Effector memory CD4-positive, alpha-beta T cell (primary cell): ENCODE measurements around the gene F2R.

ENCODE experiments used
- DNase-seq, 3 donors: peaks; one replicate each; pipeline ENCODE4 v3.0.0-alpha.2; 2020
- H3K27ac ChIP-seq: 2 replicates; pipeline ENCODE4 v1.7.0; 2013; ENCODE audit warnings: mild to moderate bottlenecking, low read length, moderate library complexity; ENCODE audit not compliant: insufficient read depth, poor library complexity, severe bottlenecking
- H3K27me3 ChIP-seq: replicated peaks from 2 replicates; pipeline ENCODE4 v1.7.0; 2013; ENCODE audit warnings: mild to moderate bottlenecking, low read length; ENCODE audit not compliant: insufficient read depth, control insufficient read depth, poor library complexity, severe bottlenecking
- H3K36me3 ChIP-seq: 2 replicates; pipeline ENCODE4 v1.7.0; 2013; ENCODE audit warnings: mild to moderate bottlenecking, low read length, moderate library complexity; ENCODE audit not compliant: control insufficient read depth, insufficient read depth
- H3K4me1 ChIP-seq: 2 replicates; pipeline ENCODE4 v1.7.0; 2013; ENCODE audit warnings: low read length, mild to moderate bottlenecking; ENCODE audit not compliant: control insufficient read depth, insufficient read depth, poor library complexity, severe bottlenecking
- H3K4me3 ChIP-seq: 2 replicates; pipeline ENCODE4 v1.7.0; 2013; ENCODE audit warnings: low read length, low read depth, mild to moderate bottlenecking; ENCODE audit not compliant: insufficient read depth, poor library complexity, severe bottlenecking
- H3K9me3 ChIP-seq: 2 replicates; pipeline ENCODE4 v1.7.0; 2013; ENCODE audit warnings: mild to moderate bottlenecking, low read length, moderate library complexity; ENCODE audit not compliant: control insufficient read depth

F2R gene

DNA sequence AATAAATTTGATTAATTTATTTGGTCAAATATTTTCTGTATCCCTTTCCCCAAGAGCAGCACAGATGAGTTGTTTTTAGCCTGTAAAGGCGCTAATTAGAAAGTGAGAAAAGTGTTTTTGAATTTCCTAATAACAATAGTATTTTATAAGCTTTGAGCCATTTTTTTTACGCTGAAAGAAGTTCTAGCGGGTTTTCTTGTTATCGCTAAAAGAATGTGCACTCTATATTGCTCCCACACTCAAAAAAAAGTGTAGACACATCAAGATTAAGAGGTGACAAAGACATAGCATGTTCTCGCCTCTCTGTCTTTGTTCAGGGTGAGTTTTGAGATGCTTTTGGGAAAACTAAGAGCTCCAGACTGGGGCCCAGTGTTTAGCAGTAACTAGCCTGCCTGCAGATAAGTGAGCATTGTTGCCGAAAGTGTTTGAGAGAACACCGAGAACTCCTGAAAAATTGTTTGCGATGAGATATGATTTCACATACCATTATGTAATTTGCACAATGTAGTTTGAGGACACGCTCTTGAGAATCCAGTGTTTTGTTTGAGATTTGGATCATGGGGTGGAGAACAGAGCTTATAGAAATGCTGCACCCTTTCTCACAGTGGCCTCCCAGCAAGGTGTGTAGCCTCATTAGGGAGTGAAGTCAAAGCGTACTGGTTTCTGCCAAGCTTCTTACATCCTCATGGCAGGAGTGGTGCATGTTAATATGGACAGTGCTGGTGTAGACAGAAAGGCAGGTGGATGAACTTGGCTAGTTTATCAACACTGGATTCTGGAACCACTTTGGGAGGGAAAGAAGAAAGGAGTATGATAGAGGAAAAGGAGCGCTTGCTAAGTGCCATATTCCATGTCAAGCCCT is 1.5 kb downstream of the F2R start:
- DNase-seq = no peak
- no peak overlapping the region for H3K4me3 ChIP-seq
- peaks cover 17% of the 10 kb centered on the region for H3K4me1 ChIP-seq
- no peak overlapping the region for H3K27ac ChIP-seq
- H3K9me3 ChIP-seq = no peaks in the 10 kb centered on the region
- H3K36me3 ChIP-seq = no peaks in the 10 kb centered on the region
- H3K27me3 ChIP-seq = no peaks in the 10 kb centered on the region

DNA sequence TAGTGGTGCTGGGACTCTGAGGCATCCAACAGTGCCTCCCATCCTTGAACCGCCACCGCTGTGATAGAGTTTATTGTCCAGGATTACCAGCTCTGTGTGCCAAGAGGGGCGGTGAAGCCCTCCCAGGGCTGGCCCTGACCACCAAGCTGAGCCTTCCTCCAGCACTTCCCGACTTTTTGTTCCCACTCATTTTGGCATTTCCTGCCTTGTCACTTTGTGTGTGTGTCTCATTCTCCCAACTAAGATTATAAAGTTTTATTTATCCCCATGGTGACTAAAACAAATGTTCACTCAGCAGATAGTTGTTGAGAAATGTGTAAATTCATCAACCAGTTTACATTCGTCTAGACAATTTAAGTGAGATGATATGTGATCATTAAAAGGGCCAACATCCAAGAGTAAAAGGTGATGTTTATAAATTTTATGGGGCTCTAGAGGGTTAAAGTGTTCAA is 2.5 kb downstream of the F2R start:
- H3K27me3 ChIP-seq = no peaks in the 10 kb centered on the region
- H3K36me3 ChIP-seq = no peaks in the 10 kb centered on the region
- no peak for DNase-seq
- no peak overlapping the region for H3K4me3 ChIP-seq
- H3K4me1 ChIP-seq = peaks cover 17% of the 10 kb centered on the region
- no peaks in the 10 kb centered on the region for H3K9me3 ChIP-seq
- H3K27ac ChIP-seq = no peak overlapping the region

DNA sequence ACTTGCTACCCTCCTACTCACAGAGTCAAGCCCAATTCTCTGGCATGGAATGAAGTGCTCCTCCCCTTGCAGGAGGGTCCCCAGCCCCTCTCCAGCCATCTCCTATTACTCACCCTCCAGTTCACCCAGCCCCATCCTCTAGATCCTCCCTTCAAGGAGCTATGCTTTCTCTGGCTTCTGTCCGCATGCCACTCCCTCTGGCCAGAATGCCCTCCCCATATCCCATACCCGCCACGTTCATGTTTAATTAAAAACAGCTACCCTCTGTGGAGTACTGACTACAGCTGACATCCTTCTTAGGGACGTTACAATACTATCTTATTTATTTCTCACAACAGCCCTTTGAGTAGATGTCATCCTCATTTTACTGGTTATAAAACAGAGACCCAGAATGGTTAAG is 3.0 kb downstream of the F2R start:
- no peaks in the 10 kb centered on the region for H3K36me3 ChIP-seq
- H3K27ac ChIP-seq = no peak overlapping the region
- no peak for DNase-seq
- no peaks in the 10 kb centered on the region for H3K27me3 ChIP-seq
- no peak overlapping the region for H3K4me3 ChIP-seq
- H3K4me1 ChIP-seq = peaks cover 17% of the 10 kb centered on the region
- no peaks in the 10 kb centered on the region for H3K9me3 ChIP-seq

DNA sequence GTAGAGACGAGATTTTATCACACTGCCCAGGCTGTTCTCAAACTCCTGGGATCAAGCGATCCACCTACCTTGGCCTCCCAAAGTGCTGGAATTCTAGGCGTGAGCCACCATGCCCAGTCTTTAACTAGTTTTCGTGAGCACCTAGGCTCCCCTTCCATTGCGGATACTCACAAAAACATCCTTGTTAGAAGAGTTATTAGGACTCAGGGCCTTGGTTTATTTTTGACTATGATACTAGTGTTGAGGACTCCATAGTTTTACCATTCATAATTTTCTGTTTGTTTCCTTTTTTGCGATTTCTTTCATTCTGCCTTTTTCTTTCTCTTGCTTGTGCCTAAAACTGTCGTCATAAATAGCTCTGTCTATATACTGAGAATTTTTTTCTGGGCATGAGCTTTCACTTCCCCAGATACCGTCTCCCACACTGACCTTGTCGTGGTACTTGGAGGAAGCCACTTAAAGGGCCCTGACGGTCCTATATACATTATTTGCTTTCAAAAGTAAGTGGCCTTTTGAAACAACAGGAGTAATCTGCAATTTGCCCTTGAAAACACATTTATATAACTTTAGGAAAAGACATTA is 5.2 kb downstream of the F2R start:
- Histone ChIP-seq H3K4me1 (peaks cover 6% of the 10 kb centered on the region), H3K27me3 (no peaks in the 10 kb centered on the region), H3K9me3 (no peaks in the 10 kb centered on the region), H3K4me3 (no peak overlapping the region), H3K27ac (no peak overlapping the region), H3K36me3 (no peaks in the 10 kb centered on the region)
- DNase-seq = no peak

DNA sequence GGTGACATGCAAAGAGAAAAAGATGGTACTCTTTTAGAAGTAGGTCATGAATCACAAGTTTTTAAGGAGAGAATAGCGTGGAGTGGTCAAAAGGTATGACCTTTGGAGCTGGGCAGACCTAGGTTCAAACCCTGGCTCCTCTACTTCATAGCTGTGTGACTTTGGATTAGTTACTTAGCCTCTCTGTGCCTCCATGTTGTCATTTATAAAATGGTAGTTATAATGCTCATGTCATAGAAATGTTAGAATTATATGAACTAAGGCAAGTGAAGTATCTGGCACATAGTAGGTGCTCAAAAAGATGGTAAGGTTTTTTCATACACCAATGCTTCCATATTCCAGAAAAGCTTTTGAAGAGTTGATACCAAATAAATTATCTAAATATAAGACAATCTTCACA is 7.3 kb downstream of the F2R start:
- no peaks in the 10 kb centered on the region for H3K36me3 ChIP-seq
- H3K27ac ChIP-seq = no peak overlapping the region
- H3K4me1 ChIP-seq = no peaks in the 10 kb centered on the region

DNA sequence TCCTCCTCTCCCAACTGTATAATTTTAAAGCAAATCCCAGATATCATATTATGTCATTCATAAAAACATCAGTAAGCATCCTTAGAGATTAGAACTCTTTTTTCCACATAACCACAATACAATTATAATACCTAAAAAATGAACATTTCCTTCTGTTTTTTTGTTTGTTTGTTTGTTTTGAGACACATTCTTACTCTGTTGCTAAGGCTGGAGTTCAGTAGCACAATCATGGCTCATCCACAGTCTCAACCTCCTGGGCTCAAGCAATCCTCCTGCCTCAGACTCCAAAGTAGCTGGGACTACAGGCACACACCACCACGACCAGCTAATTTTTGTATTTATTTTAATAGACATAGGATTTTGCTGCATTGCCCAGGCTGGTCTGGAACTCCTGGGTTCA is 8.0 kb downstream of the F2R start:
- no peak overlapping the region for H3K27ac ChIP-seq
- DNase-seq = no peak
- no peaks in the 10 kb centered on the region for H3K9me3 ChIP-seq
- H3K4me3 ChIP-seq = no peak overlapping the region
- H3K4me1 ChIP-seq = no peaks in the 10 kb centered on the region
- H3K36me3 ChIP-seq = no peaks in the 10 kb centered on the region
- no peaks in the 10 kb centered on the region for H3K27me3 ChIP-seq

More for the DNA sequence above, 7.3 kb downstream of the F2R start:
- Histone ChIP-seq H3K4me3 (no peak overlapping the region), H3K9me3 (no peaks in the 10 kb centered on the region), H3K27me3 (no peaks in the 10 kb centered on the region)
- no peak for DNase-seq

DNA sequence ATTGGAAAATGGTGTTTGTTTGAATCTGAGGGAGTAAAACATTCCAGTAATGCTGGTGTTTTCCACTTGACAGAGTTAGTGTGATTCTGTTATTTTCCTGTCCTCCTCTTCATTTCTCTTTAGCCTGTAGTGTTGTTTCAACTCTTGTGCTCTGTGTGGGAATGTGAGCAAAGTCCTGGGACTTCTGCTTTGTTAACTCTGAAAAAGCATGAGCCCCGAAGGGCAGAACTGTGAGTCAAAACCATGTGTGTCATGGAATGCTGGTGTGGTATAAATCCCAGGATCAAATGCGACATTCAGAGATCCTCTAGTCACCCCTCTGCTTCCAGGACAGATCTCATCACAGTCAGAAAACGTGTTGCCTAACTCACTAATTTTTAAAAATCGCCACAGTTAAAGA is 8.9 kb downstream of the F2R start:
- H3K36me3 ChIP-seq = no peaks in the 10 kb centered on the region
- no peaks in the 10 kb centered on the region for H3K4me1 ChIP-seq
- no peak overlapping the region for H3K4me3 ChIP-seq
- no peaks in the 10 kb centered on the region for H3K27me3 ChIP-seq
- no peak for DNase-seq
- no peak overlapping the region for H3K27ac ChIP-seq
- H3K9me3 ChIP-seq = no peaks in the 10 kb centered on the region

DNA sequence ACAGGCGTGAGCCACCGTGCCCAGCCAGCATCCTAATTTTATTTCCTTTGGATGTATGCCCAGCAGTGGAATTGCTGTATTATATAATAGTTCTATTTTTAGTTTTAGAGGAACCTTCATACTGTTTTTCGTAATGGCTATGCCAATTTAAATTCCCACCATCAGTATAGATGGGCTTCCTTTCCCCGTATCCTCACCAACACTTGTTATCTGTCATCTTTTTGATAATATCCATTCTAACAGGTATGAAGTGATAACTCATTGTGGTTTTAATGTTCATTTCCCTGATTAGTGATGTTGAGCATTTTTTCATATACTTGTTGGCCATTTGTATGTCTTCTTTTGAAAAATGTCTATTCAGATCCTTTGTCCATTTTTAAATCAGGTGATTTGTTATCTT is 13.0 kb downstream of the F2R start:
- no peaks in the 10 kb centered on the region for H3K9me3 ChIP-seq
- H3K4me3 ChIP-seq = no peak overlapping the region
- no peaks in the 10 kb centered on the region for H3K36me3 ChIP-seq
- no peak for DNase-seq
- no peak overlapping the region for H3K27ac ChIP-seq
- H3K4me1 ChIP-seq = no peaks in the 10 kb centered on the region
- no peaks in the 10 kb centered on the region for H3K27me3 ChIP-seq

DNA sequence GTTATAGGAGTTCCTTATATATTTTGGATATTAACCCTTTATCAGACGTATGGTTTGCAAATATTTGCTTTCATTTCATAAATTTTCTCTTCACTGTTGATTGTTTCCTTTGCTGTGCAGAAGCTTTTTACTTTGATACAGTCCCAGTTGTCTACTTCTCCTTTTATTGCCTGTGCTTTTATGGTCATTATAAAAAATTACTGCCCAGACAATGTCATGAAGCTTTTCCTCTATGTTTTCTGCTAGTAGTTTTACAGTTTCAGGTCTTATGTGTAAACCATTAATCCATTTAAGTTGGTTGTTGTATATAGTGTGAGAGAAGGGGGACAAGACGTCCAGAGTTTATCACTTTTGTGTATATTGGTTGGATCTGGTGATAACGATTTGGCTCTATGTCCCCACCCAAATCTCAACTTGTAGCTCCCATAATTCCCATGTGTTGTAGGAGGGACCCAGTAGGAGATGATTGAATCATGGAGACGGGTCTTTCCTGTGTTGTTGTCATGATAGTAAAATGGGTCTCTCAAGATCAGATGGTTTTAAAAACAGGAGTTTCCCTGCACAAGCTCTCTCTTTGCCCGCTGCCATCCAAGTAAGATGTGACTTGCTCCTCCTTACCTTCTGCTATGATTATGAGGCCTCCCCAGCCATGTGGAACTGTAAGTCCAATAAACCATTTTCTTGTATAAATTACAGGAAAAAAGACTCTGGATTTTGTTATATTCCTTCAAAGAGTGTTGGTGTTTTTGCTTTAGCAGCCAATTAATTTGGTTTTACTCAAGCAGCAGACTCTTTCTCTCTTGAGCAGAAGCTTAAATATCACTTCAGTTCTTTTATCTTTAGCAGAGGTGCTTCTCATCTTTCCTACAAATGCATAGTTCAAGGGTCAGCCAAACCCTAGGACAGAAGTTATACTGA is 13.7 kb downstream of the F2R start:
- Histone ChIP-seq H3K9me3 (no peaks in the 10 kb centered on the region), H3K4me3 (no peak overlapping the region), H3K36me3 (no peaks in the 10 kb centered on the region), H3K27ac (no peak overlapping the region), H3K4me1 (no peaks in the 10 kb centered on the region), H3K27me3 (no peaks in the 10 kb centered on the region)
- DNase-seq = no peak
